ENCODE data around the gene ITIH3. TPM values are rescaled to one million over a fixed set of nuclear protein-coding genes. Genes with fewer than 3 reads are reported as not detected.

Gene ITIH3
- total RNA-seq, 4 donors from 2014 or later: 0.18 to 5.6 (median 1.2) TPM

DNA sequence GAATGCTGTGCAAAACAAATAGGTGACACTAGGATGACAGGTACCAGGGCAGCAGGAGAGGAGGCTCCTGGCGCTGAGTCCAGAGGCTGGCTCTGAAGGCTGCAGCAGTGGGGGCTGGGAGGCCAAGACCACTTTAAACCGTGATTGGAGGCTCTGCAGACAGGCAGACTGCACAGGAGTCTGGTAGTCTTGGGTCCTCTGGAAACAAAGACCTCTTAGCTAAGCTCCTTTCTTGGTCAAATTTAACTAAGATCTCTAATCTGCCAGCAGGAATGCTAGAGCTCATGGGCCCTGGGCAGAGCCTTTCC lies 44.6 kb downstream of the ITIH3 start:
- Histone ChIP-seq H3K4me3 (no peak overlapping the region), H3K27ac (no peak overlapping the region), H3K36me3 (peaks cover 48% of the 10 kb centered on the region), H3K27me3 (no peaks in the 10 kb centered on the region), H3K9me3 (no peaks in the 10 kb centered on the region), H3K4me1 (peaks cover 26% of the 10 kb centered on the region)
- WGBS: 59% methylated on average over 2 of the region's 2 CpGs
- no peak for DNase-seq (ENCODE audit: low spot score in 2 of 2)
- TF ChIP-seq POLR2AphosphoS5 (IDR thresholded peaks at IDR 0.05) (no peak), EP300 (IDR thresholded peaks at IDR 0.05) (no peak), POLR2A (IDR thresholded peaks at IDR 0.05) (no peak)
- TF ChIP-seq, protein P1, sequence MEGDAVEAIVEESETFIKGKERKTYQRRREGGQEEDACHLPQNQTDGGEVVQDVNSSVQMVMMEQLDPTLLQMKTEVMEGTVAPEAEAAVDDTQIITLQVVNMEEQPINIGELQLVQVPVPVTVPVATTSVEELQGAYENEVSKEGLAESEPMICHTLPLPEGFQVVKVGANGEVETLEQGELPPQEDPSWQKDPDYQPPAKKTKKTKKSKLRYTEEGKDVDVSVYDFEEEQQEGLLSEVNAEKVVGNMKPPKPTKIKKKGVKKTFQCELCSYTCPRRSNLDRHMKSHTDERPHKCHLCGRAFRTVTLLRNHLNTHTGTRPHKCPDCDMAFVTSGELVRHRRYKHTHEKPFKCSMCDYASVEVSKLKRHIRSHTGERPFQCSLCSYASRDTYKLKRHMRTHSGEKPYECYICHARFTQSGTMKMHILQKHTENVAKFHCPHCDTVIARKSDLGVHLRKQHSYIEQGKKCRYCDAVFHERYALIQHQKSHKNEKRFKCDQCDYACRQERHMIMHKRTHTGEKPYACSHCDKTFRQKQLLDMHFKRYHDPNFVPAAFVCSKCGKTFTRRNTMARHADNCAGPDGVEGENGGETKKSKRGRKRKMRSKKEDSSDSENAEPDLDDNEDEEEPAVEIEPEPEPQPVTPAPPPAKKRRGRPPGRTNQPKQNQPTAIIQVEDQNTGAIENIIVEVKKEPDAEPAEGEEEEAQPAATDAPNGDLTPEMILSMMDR (IDR thresholded peaks at IDR 0.05): no peak

DNA sequence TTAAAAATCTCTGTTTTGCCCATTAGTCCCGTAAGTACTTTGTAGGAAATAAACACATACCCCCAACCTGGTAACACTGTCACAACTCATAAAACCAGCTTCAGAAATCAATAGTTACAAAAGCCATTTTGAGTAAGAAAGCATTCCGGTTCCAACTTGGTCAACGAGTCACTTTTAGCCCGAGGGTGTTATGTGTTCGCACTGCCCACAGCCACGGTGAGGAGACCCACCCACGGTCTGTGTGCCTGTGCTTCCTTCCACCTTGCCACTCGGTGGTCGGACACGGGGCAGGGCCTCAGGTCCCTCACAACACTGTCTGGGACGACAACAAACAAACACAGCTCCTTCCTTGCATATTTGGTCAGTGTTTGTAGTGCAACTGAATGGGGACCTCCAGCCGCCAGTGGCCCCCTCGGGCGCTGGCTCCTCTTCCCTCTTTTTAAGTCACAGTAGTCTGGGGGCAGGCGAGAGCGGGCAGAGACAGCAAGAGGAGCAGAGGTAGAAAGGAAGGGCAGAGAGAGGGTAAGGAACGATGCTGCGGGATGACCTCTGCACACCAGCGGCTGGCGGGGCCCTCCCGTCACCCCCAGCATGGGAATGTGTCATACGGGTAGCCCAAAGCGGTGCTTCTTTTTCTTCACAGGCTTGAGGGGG lies 45.4 kb downstream of the ITIH3 start:
- Histone ChIP-seq H3K27me3 (no peaks in the 10 kb centered on the region), H3K9me3 (no peaks in the 10 kb centered on the region), H3K4me1 (peaks cover 31% of the 10 kb centered on the region), H3K27ac (no peak overlapping the region), H3K4me3 (no peak overlapping the region), H3K36me3 (peaks cover 45% of the 10 kb centered on the region)
- DNase-seq (ENCODE audit: low spot score in 2 of 2): no peak
- WGBS: 86% methylated on average over 23 of the region's 23 CpGs
- no peak for TF ChIP-seq POLR2AphosphoS5 (IDR thresholded peaks at IDR 0.05)
- TF ChIP-seq POLR2A (IDR thresholded peaks at IDR 0.05): no peak
- TF ChIP-seq, protein P1 (IDR thresholded peaks at IDR 0.05): no peak
- TF ChIP-seq EP300 (IDR thresholded peaks at IDR 0.05): no peak

DNA sequence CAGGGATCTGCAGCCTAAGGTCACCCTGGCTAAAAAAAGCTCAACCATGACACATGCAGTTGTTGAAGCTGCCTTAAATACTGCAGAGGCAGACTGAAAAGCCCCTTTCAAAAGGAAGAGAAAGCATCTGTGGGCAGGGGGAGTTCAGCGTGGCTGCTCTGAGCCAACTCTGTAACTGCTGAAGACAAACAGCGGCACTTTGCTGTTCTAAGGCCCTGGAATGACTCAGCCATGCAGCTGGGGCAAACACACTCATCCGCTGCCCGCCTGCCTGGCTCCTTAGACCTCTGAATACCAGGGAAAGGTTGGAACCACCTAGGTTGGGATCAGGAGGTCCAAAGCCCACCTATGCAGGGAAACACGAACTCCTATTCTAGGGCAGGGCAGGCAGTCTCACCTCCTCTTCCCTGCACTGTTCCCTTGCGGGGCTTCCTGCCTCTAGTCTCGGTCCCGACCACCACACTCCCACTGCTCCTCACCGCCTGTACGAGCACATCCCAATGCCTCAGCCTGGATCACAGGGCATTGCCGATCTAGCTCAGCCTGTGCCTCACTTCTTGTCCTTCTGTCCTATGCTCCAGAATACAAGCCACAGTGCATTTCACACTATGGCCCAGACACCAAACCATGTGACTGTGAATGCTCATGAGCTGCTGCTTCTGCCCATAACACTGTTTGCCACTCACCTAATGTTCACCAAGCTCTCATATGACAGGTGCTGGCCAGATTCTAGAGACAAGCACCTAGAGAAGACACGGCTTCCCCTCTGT lies 46.8 kb downstream of the ITIH3 start:
- Histone ChIP-seq H3K4me3 (no peak overlapping the region), H3K27me3 (no peaks in the 10 kb centered on the region), H3K27ac (no peak overlapping the region), H3K4me1 (peaks cover 31% of the 10 kb centered on the region), H3K36me3 (peaks cover 41% of the 10 kb centered on the region), H3K9me3 (no peaks in the 10 kb centered on the region)
- DNase-seq (ENCODE audit: low spot score in 2 of 2): no peak
- 94% methylated on average over 11 of the region's 12 CpGs for WGBS
- TF ChIP-seq, protein P1 (IDR thresholded peaks at IDR 0.05): no peak
- no peak for TF ChIP-seq EP300 (IDR thresholded peaks at IDR 0.05)
- TF ChIP-seq POLR2AphosphoS5 (IDR thresholded peaks at IDR 0.05): no peak
- TF ChIP-seq POLR2A (IDR thresholded peaks at IDR 0.05): no peak

DNA sequence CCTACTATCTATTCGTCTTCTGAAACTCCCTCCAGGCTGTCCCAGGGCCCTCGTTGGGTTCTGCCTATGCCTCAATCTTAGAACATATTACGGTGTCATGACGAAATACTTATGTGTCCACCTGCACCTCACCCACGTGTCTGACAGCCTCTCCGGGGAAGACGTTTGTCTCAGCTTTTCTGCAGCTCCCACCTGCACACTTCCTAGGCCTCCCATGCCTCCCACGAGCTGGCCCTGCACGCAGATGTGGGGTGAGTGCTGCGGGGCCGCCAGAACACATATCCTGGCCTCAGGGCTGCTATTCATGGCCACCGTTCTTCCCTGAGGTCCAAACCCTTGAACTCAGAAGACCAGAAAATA lies 47.4 kb downstream of the ITIH3 start:
- Histone ChIP-seq H3K36me3 (peaks cover 41% of the 10 kb centered on the region), H3K27me3 (no peaks in the 10 kb centered on the region), H3K4me3 (no peak overlapping the region), H3K27ac (no peak overlapping the region), H3K9me3 (no peaks in the 10 kb centered on the region), H3K4me1 (peaks cover 31% of the 10 kb centered on the region)
- 80% methylated on average over 12 of the region's 12 CpGs for WGBS
- TF ChIP-seq POLR2A (IDR thresholded peaks at IDR 0.05) (no peak), POLR2AphosphoS5 (IDR thresholded peaks at IDR 0.05) (no peak), EP300 (IDR thresholded peaks at IDR 0.05) (no peak)
- TF ChIP-seq, protein P1 (IDR thresholded peaks at IDR 0.05): no peak
- no peak for DNase-seq (ENCODE audit: low spot score in 2 of 2)

DNA sequence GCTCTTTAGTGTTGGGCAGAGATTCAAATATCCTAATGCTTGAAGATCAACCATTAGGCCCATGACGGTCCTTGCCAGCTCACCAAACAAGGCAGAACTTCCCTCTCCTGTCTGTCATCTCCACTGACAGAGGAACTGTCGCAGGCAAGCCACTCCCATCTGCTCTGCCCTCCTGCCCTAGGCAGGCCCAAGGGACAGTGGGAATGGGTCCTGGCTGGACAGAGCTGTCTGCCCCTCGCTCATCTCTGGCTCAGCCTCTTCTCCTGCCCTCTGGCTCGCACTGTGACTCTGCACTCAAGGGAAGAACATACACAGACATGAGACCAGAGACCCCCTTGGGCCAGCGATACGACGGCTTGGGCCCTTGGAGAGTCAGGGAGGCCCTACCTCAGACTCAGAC lies 47.8 kb downstream of the ITIH3 start:
- peaks cover 31% of the 10 kb centered on the region for H3K4me1 ChIP-seq
- TF ChIP-seq EP300 (IDR thresholded peaks at IDR 0.05): no peak
- TF ChIP-seq POLR2A (IDR thresholded peaks at IDR 0.05): no peak
- TF ChIP-seq POLR2AphosphoS5 (IDR thresholded peaks at IDR 0.05): no peak
- TF ChIP-seq, protein P1 (IDR thresholded peaks at IDR 0.05): no peak
- no peak for DNase-seq (ENCODE audit: low spot score in 2 of 2)
- H3K27ac ChIP-seq: peak overlapping the region; percentile 48
- H3K27me3 ChIP-seq: no peaks in the 10 kb centered on the region
- H3K9me3 ChIP-seq: no peaks in the 10 kb centered on the region
- WGBS: 74% methylated on average over 7 of the region's 7 CpGs
- no peak overlapping the region for H3K4me3 ChIP-seq
- peaks cover 43% of the 10 kb centered on the region for H3K36me3 ChIP-seq

Data from suprapubic skin (tissue), 4 donors.